Ovary (tissue), 9 donors: ENCODE results near the gene DNAJB11. TPM values are rescaled to one million over a fixed set of nuclear protein-coding genes. Genes with fewer than 3 reads are reported as not detected.
A peak's percentile ranks its signal among the peaks of the same experiment; 100 is the strongest.

Experiments used
- DNase-seq, 5 donors: peaks; one replicate each; pipeline ENCODE4 v3.0.0-alpha.2; 2019 to 2020
- H3K27ac ChIP-seq, 2 donors: fragments of 200-600 bp; one replicate each; pipeline versions ENCODE4 v1.5.1 to v1.8.0; 2019 to 2022
- H3K27me3 ChIP-seq: fragments of 200-600 bp; one replicate; pipeline ENCODE4 v1.8.0; 2022
- H3K36me3 ChIP-seq: fragments of 200-600 bp; sonication (generic); one replicate; pipeline ENCODE4 v1.5.1; 2019
- H3K4me1 ChIP-seq: one replicate; pipeline ENCODE4 v1.8.1; 2013; ENCODE audit warnings: mild to moderate bottlenecking, moderate library complexity; ENCODE audit not compliant: insufficient read depth
- H3K4me3 ChIP-seq: fragments of 200-600 bp; sonication (generic); one replicate; pipeline ENCODE4 v1.5.1; 2017
- H3K9me3 ChIP-seq, 2 donors: fragments of 200-600 bp in 1 of 2; sonication (generic) in 1 of 2; one replicate each; pipeline versions ENCODE4 v1.5.1 to v1.8.1; 2013 to 2019; ENCODE audit warnings: mild to moderate bottlenecking in 1 of 2, moderate library complexity in 1 of 2
- CTCF ChIP-seq, 3 donors: fragments of 450-650 bp in 2 of 3; fragments of 200-600 bp in 1 of 3; IDR thresholded peaks; one replicate each; pipeline versions ENCODE4 v1.5.1 to v1.8.0; 2016 to 2022; ENCODE audit warnings: antibody characterized with exemption in 3 of 3, mild to moderate bottlenecking in 1 of 3
- EP300 ChIP-seq: sonication (generic); formaldehyde crosslinking; IDR thresholded peaks from one replicate; pipeline ENCODE4 v1.6.1; 2017; ENCODE audit warnings: antibody characterized with exemption
- POLR2A ChIP-seq: fragments of 450-650 bp; IDR thresholded peaks from one replicate; pipeline ENCODE4 v1.6.1; 2017; ENCODE audit warnings: antibody characterized with exemption, mild to moderate bottlenecking, moderate library complexity
- WGBS, 3 donors: extraction: QIAGEN DNeasy Blood & Tissue Kit in 1 of 3; methylation state at CpG; one replicate each; pipeline versions ENCODE4 v1.1.5 to v1.1.7; 2013 to 2017; 5-methylcytosine and 5-hydroxymethylcytosine counted together
- intact Hi-C, 4 donors: fragments of 100-400 bp; cut with DNase I; formaldehyde crosslinking; loops; one replicate each; pipeline versions ENCODE4 v1.11.0 to v1.15.1; 2022 to 2023
- polyA plus RNA-seq, 2 donors: library from polyadenylated mRNA; stranded (reverse); fragments of 200-250 nt in 1 of 2; fragments of 350-450 nt in 1 of 2; fragmentation: Illumina TruSeq in 1 of 2; extraction: RNeasy Lipid Tissue Mini Kit (QIAGEN cat#74804) in 1 of 2; gene quantifications; one replicate each; pipeline ENCODE4 v1.2.3, GENCODE V29; 2013 to 2014
- total RNA-seq, 7 donors: library from RNA; depleted of rRNA in 2 of 7; stranded (reverse); fragments of >200 nt in 2 of 7; fragmentation: NEBNext Ultra II Directional in 3 of 7; extraction: Animal tissue kit (Norgen Biotek cat#: 25700) in 3 of 7; gene quantifications; one replicate each; pipeline versions ENCODE4 v1.1.0 to v1.2.4, GENCODE V29; 2016 to 2023
- donor health status: DM: no; HTN: no; CAD: no; lungs with moderate emphysema.
- donor health status: DM: no; HTN: no; CAD: no.
- donor health status: Bipolar disorder and iron deficiency.
- donor health status: DM: yes; HTN: yes; CAD: no.
- donor health status: DM: no; HTN: no; CAD: no.
- donor health status: DM: yes; HTN: yes; CAD: no.

Gene DNAJB11
- total and polyA plus RNA-seq, 9 donors = 17.7 to 38.2 (median 23.8) TPM

GRCh38 chr3:186571644-186572013 is 1.1 kb downstream of the DNAJB11 start:
- no peaks in the 10 kb centered on the region for H3K27me3 ChIP-seq
- TF ChIP-seq EP300 = no peak
- TF ChIP-seq CTCF (IDR thresholded peaks at IDR 0.05) = no peak
- no peak for TF ChIP-seq POLR2A
- 72 to 74% (median 72%) methylated on average over 2 of the region's 2 CpGs for WGBS, 3 donors
- no peaks in the 10 kb centered on the region for H3K36me3 ChIP-seq
- no peak overlapping the region for H3K27ac ChIP-seq
- H3K4me3 ChIP-seq = peak overlapping the region; percentile 90
- DNase-seq = no peak
- intact Hi-C loops = loop anchor here in 1 of 4 donors (10.0 kb wide), 1 partner anchor 467 kb away; the partner anchor contains the start of gene ETV5
- peaks cover 4% of the 10 kb centered on the region for H3K4me1 ChIP-seq
- no peaks in the 10 kb centered on the region for H3K9me3 ChIP-seq

GRCh38 chr3:186577521-186577920 is 7.0 kb downstream of the DNAJB11 start:
- H3K36me3 ChIP-seq = no peaks in the 10 kb centered on the region

GRCh38 chr3:186580785-186581184 is 10.3 kb downstream of the DNAJB11 start:
- Histone ChIP-seq H3K27ac (no peak overlapping the region), H3K4me3 (no peak overlapping the region), H3K36me3 (no peaks in the 10 kb centered on the region), H3K27me3 (no peaks in the 10 kb centered on the region), H3K4me1 (no peaks in the 10 kb centered on the region), H3K9me3 (no peaks in the 10 kb centered on the region)
- DNase-seq = no peak
- 90 to 94% (median 92%) methylated on average over 3 of the region's 3 CpGs for WGBS, 3 donors
- intact Hi-C loops = no loop called here
- TF ChIP-seq CTCF (IDR thresholded peaks at IDR 0.05) (no peak), EP300 (no peak), POLR2A (no peak)

More at GRCh38 chr3:186577521-186577920, 7.0 kb downstream of the DNAJB11 start:
- H3K4me3 ChIP-seq = no peak overlapping the region
- TF ChIP-seq POLR2A (no peak), EP300 (no peak), CTCF (IDR thresholded peaks at IDR 0.05) (no peak)
- no peak overlapping the region for H3K27ac ChIP-seq
- no peaks in the 10 kb centered on the region for H3K27me3 ChIP-seq
- no peaks in the 10 kb centered on the region for H3K4me1 ChIP-seq
- 69 to 75% (median 73%) methylated on average over 2 of the region's 2 CpGs for WGBS, 3 donors
- DNase-seq = no peak
- intact Hi-C loops = loop anchor here in 1 of 4 donors (10.0 kb wide), 1 partner anchor 473 kb away; the partner anchor contains the start of gene ETV5
- H3K9me3 ChIP-seq = no peaks in the 10 kb centered on the region

DNA sequence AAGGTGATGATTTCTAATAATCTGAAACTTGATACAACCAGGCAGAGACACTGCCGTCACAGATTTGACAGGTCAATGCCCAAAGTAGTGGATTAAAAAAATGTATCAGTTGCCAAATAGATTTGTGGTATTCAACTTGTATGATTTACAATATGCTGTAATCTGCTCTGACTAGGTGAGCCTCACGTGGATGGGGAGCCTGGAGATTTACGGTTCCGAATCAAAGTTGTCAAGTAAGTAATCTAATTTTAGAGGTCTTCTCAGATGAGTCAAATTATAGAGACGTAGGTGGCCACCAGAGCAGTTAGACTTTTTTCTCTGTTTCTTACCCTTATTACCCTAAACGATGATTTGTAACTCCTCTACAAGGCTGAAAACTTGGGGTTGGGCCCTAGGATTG is 12.0 kb downstream of the DNAJB11 start:
- H3K27me3 ChIP-seq = no peaks in the 10 kb centered on the region
- no peaks in the 10 kb centered on the region for H3K9me3 ChIP-seq
- 93 to 96% (median 95%) methylated on average over 6 of the region's 6 CpGs for WGBS, 3 donors
- H3K36me3 ChIP-seq = no peaks in the 10 kb centered on the region
- no peak overlapping the region for H3K4me3 ChIP-seq
- H3K4me1 ChIP-seq = no peaks in the 10 kb centered on the region
- DNase-seq = no peak
- no peak overlapping the region for H3K27ac ChIP-seq
- TF ChIP-seq CTCF (IDR thresholded peaks at IDR 0.05) = no peak
- TF ChIP-seq EP300 = no peak
- intact Hi-C loops = no loop called here
